Nephron progenitor cell (in vitro differentiated cells): ENCODE results near the gene XRCC5.

ENCODE experiments used
- DNase-seq: peaks from one replicate; pipeline ENCODE4 v3.0.0; 2021
- H3K27ac Mint-ChIP-seq: 2 replicates; pipeline ENCODE4 v1.8.0; 2021; ENCODE audit warnings: mild to moderate bottlenecking, moderate library complexity, mixed read lengths
- H3K27me3 Mint-ChIP-seq: 2 replicates; pipeline ENCODE4 v1.8.0; 2021; ENCODE audit warnings: mild to moderate bottlenecking, low read depth, mixed read lengths; ENCODE audit not compliant: poor library complexity
- H3K36me3 Mint-ChIP-seq: 2 replicates; pipeline ENCODE4 v1.8.0; 2021; ENCODE audit warnings: low read depth, mixed read lengths
- H3K4me1 Mint-ChIP-seq: 2 replicates; pipeline ENCODE4 v1.8.0; 2021; ENCODE audit warnings: mixed read lengths
- H3K4me3 Mint-ChIP-seq: 2 replicates; pipeline ENCODE4 v1.8.0; 2021; ENCODE audit warnings: mild to moderate bottlenecking, moderate library complexity, mixed read lengths
- H3K9me3 Mint-ChIP-seq: 2 replicates; pipeline ENCODE4 v1.8.0; 2021; ENCODE audit warnings: mild to moderate bottlenecking, moderate library complexity, mixed read lengths
- CTCF ChIP-seq: fragments of 200-600 bp; sonication (generic); IDR thresholded peaks from 2 replicates; pipeline ENCODE4 v1.5.0; 2021; ENCODE audit warnings: antibody characterized with exemption

XRCC5 gene

DNA sequence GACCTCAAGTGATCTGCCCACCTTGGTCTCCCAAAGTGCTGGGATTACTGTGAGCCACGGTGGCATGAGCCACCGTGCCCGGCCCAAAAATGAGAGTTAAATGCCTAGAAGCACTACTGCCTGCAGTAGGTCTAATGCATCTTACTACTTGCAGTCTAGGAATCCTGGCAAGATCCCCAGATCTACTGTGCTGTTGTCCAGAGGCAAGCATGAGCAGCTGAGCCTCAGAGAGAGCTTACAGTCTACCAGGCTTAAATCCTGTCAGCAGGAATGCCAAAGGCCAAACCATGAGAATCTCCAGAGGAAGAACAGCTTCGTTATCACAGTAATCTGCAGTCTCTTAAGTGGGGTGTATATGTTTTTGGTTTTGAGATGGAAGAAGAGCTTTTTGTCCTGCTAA is 54.4 kb downstream of the XRCC5 start:
- peaks cover 92% of the 10 kb centered on the region for H3K36me3 Mint-ChIP-seq
- peak overlapping the region; percentile 52 for H3K27ac Mint-ChIP-seq
- no peaks in the 10 kb centered on the region for H3K4me1 Mint-ChIP-seq
- H3K9me3 Mint-ChIP-seq, result no peaks in the 10 kb centered on the region
- no peak for TF ChIP-seq CTCF
- H3K27me3 Mint-ChIP-seq, result peaks cover 3% of the 10 kb centered on the region
- no peak for DNase-seq
- H3K4me3 Mint-ChIP-seq, result no peak overlapping the region

DNA sequence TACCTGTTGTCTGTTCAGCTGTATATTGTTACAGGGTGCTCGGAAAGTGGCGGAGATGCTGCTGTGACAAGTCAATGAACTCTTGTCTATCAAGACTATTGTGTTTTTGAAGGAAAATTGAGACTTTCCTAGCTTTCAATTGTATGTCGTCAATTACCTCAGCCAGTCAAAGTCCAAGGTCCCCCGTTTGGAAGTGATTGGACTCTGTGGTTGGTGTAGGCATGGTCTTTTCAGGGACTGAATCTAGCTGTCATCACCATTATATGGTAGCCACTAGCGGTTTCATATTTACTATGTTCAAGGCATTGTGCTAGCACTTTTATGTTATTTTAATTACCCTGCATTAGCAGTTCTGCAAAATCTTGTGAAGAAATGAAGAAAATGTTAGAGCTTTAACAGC is 54.9 kb downstream of the XRCC5 start:
- H3K9me3 Mint-ChIP-seq, result no peaks in the 10 kb centered on the region
- H3K36me3 Mint-ChIP-seq, result peaks cover 96% of the 10 kb centered on the region
- H3K27me3 Mint-ChIP-seq, result peaks cover 3% of the 10 kb centered on the region
- DNase-seq, result no peak
- H3K4me3 Mint-ChIP-seq, result no peak overlapping the region
- peak overlapping the region; percentile 66 for H3K27ac Mint-ChIP-seq
- no peaks in the 10 kb centered on the region for H3K4me1 Mint-ChIP-seq
- TF ChIP-seq CTCF, result no peak

DNA sequence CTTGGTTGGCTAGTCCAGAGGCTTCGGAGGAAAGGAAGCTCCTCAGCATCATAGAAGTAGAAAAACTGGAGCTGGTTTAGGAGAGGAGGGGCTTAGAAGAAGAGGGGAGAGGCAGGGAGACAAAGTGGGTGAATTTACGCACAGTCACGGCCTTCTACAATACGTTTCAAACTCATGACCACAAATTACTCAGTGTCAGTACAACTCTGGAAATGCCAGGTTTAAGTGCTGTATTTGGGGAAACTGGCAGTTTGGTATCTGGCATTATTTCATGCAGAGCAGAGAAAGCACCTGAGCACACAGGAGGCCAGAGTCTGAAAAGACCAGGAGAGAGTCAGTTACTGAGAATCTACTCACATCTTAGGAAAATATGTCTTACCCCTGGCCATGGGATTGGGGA is 55.4 kb downstream of the XRCC5 start:
- TF ChIP-seq CTCF, result no peak
- Mint-ChIP-seq H3K4me3 (no peak overlapping the region), H3K4me1 (no peaks in the 10 kb centered on the region), H3K27me3 (peaks cover 3% of the 10 kb centered on the region), H3K36me3 (peaks cover 96% of the 10 kb centered on the region), H3K27ac (peak overlapping the region; percentile 66), H3K9me3 (no peaks in the 10 kb centered on the region)
- DNase-seq, result no peak

- Mint-ChIP-seq H3K36me3 (peaks cover 97% of the 10 kb centered on the region), H3K4me1 (no peaks in the 10 kb centered on the region), H3K27ac (peak overlapping the region; percentile 80), H3K9me3 (no peaks in the 10 kb centered on the region), H3K27me3 (peaks cover 3% of the 10 kb centered on the region), H3K4me3 (no peak overlapping the region)
- no peak for TF ChIP-seq CTCF
- DNase-seq, result no peak
Observed at GRCh38 chr2:216165711-216166110, 56.6 kb downstream of the XRCC5 start.

DNA sequence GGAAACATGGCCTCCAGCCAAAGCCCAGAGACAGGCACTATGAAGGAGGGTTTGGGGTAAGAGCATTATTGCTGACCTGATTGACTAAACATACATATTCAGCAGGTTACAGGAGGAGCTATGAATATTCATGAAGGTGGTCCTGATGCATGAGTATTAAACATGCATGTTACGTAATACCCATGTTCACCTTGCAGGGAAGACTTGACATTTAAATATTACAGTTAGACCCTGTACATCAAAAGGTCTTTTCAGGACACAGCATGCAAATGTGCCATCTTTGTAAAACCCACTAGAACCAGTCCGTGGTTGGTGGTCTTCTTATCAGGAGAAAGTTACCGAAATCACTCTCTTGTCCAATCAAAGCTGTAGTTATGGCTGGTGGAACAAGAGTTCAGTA is 59.9 kb downstream of the XRCC5 start:
- no peak for TF ChIP-seq CTCF
- H3K36me3 Mint-ChIP-seq, result peaks cover 97% of the 10 kb centered on the region
- H3K4me3 Mint-ChIP-seq, result no peak overlapping the region
- no peaks in the 10 kb centered on the region for H3K4me1 Mint-ChIP-seq
- peak overlapping the region; percentile 24 for H3K27ac Mint-ChIP-seq
- DNase-seq, result no peak
- H3K9me3 Mint-ChIP-seq, result no peaks in the 10 kb centered on the region
- H3K27me3 Mint-ChIP-seq, result peaks cover 3% of the 10 kb centered on the region

DNA sequence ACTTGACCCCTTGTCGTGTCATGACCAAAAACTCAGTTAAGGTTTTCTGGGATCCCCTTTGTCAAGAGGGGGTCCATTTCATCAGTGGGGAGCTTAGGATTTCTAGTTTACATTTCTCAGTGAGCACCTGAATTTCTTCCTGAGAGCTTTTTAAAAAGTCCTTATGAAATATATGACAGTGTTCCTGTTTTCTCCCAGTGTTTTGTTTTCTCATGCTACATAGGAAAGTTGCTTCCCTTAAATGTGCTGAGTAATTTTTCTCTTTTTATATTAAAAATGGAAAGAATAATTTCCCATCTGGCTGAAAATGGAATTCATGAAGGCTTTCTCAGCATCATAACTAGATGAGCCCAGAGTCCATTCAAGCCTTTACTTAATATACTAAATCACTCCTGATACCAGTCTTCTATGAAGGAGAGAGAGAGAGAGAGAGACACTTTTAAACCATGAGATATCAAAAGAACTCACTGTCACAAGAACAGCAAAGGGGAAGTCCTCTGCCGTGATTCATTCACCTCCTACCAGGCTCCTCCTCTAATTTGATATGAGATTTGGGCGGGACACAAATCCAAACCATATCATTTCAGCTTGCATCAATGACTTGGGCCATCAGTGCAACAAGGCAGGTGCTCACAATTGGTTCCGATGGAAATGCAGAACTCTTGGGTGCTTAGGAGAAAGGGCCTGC is 61.1 kb downstream of the XRCC5 start:
- Mint-ChIP-seq H3K27me3 (peaks cover 3% of the 10 kb centered on the region), H3K4me1 (no peaks in the 10 kb centered on the region), H3K27ac (peak overlapping the region; percentile 31), H3K36me3 (peaks cover 97% of the 10 kb centered on the region), H3K9me3 (no peaks in the 10 kb centered on the region), H3K4me3 (no peak overlapping the region)
- TF ChIP-seq CTCF, result no peak
- DNase-seq, result no peak
